IMR-90 (cell line): Measurements from ENCODE around the gene PCP4. TPM values are rescaled to one million over a fixed set of nuclear protein-coding genes. Genes with fewer than 3 reads are reported as not detected.

Experiments
- ATAC-seq: fragments of 200-7000 bp; cut with Tn5 transposase; 2 replicates; pipeline ENCODE4 v1.9.1; 2020; ENCODE audit warnings: low read depth, mild to moderate bottlenecking, moderate library complexity
- BruUV-seq: library from RNA; stranded (reverse); fragments of 400-500 nt; replicated peaks from 2 replicates; lab custom pipeline; 2021; lab: Mats Ljungman, UMichigan
- CTCF ChIA-PET: fragments of 300-600 bp; formaldehyde crosslinking; extraction: SDS; loops from one replicate; lab custom pipeline; 2021; ENCODE audit warnings: antibody characterized with exemption; lab: Yijun Ruan, JAX
- POLR2A ChIA-PET: fragments of 300-600 bp; sonication (Branson Sonifier 250); formaldehyde crosslinking; loops from one replicate; lab custom pipeline; 2022; ENCODE audit warnings: antibody characterized with exemption; ENCODE audit not compliant: unreplicated experiment; lab: Charles Lee
- DNase-seq: peaks from one replicate; pipeline ENCODE4 v3.0.0; 2013
- H2AFZ ChIP-seq: replicated peaks from 2 replicates; pipeline ENCODE3; 2013; ENCODE audit warnings: low read length, mild to moderate bottlenecking; ENCODE audit not compliant: poor library complexity
- H2AK5ac ChIP-seq: 2 replicates; pipeline ENCODE4 v1.6.1; 2013; ENCODE audit warnings: low read depth, low read length, inconsistent platforms
- H2AK9ac ChIP-seq: replicated peaks from 2 replicates; pipeline ENCODE3; 2013; ENCODE audit warnings: mild to moderate bottlenecking, low read depth, low read length, moderate library complexity; ENCODE audit not compliant: poor library complexity
- H2BK120ac ChIP-seq: 2 replicates; pipeline ENCODE4 v1.6.1; 2013; ENCODE audit warnings: low read depth, low read length, inconsistent platforms
- H2BK15ac ChIP-seq: 3 replicates; pipeline ENCODE4 v1.6.1; 2013; ENCODE audit warnings: low read depth, low read length, inconsistent platforms
- H2BK20ac ChIP-seq: 2 replicates; pipeline ENCODE4 v1.6.1; 2013; ENCODE audit warnings: low read depth, mild to moderate bottlenecking, inconsistent platforms, low read length, moderate library complexity
- H2BK5ac ChIP-seq: 2 replicates; pipeline ENCODE4 v1.6.1; 2013; ENCODE audit warnings: mild to moderate bottlenecking, low read depth, low read length, inconsistent platforms; ENCODE audit not compliant: poor library complexity, severe bottlenecking
- H3K14ac ChIP-seq: replicated peaks from 2 replicates; pipeline ENCODE4 v1.6.1; 2013; ENCODE audit warnings: low read depth, low read length, inconsistent platforms
- H3K18ac ChIP-seq: 2 replicates; pipeline ENCODE4 v1.6.1; 2013; ENCODE audit warnings: low read depth, low read length, control low read depth
- H3K23ac ChIP-seq: 2 replicates; pipeline ENCODE4 v1.6.1; 2013; ENCODE audit warnings: low read depth, low read length, inconsistent platforms
- H3K27ac ChIP-seq: 2 replicates; pipeline ENCODE4 v1.5.1; 2013; ENCODE audit warnings: mild to moderate bottlenecking, control low read depth, low read length; ENCODE audit not compliant: insufficient read depth
- H3K27me3 ChIP-seq: 2 replicates; pipeline ENCODE4 v1.6.1; 2013; ENCODE audit warnings: low read length; ENCODE audit not compliant: control insufficient read depth, insufficient read depth
- H3K36me3 ChIP-seq: 2 replicates; pipeline ENCODE4 v1.6.1; 2013; ENCODE audit warnings: low read length, mixed read lengths; ENCODE audit not compliant: control insufficient read depth, insufficient read depth
- H3K4ac ChIP-seq: 2 replicates; pipeline ENCODE4 v1.6.1; 2013; ENCODE audit warnings: low read depth, low read length, inconsistent platforms
- H3K4me1 ChIP-seq: 2 replicates; pipeline ENCODE4 v1.6.1; 2013; ENCODE audit warnings: low read length, mixed read lengths; ENCODE audit not compliant: control insufficient read depth, insufficient read depth
- H3K4me2 ChIP-seq: 2 replicates; pipeline ENCODE4 v1.6.1; 2013; ENCODE audit warnings: low read depth, mild to moderate bottlenecking, control low read depth, low read length, moderate library complexity
- H3K4me3 ChIP-seq: 2 replicates; pipeline ENCODE4 v1.5.1; 2013; ENCODE audit warnings: low read depth, mild to moderate bottlenecking, control low read depth, low read length, moderate library complexity; ENCODE audit not compliant: insufficient read depth
- H3K56ac ChIP-seq: 2 replicates; pipeline ENCODE4 v1.6.1; 2013; ENCODE audit warnings: low read length, inconsistent platforms; ENCODE audit not compliant: insufficient read depth; ENCODE audit errors: extremely low read depth
- H3K79me1 ChIP-seq, 2 experiments: 2 replicates each; pipeline ENCODE4 v1.6.1; 2013; ENCODE audit warnings: low read length in 2 of 2, inconsistent platforms in 1 of 2, low read depth in 1 of 2
- H3K9ac ChIP-seq: 2 replicates; pipeline ENCODE4 v1.6.1; 2013; ENCODE audit warnings: low read depth, low read length, control low read depth
- H3K9me1 ChIP-seq: 2 replicates; pipeline ENCODE4 v1.6.1; 2013; ENCODE audit warnings: low read length, inconsistent platforms; ENCODE audit not compliant: insufficient read depth
- H3K9me3 ChIP-seq: 2 replicates; pipeline ENCODE4 v1.6.1; 2013; ENCODE audit warnings: low read length; ENCODE audit not compliant: control insufficient read depth, insufficient read depth
- H4K20me1 ChIP-seq: 2 replicates; pipeline ENCODE4 v1.6.1; 2013; ENCODE audit warnings: low read length, inconsistent platforms; ENCODE audit not compliant: insufficient read depth
- H4K5ac ChIP-seq: 2 replicates; pipeline ENCODE4 v1.6.1; 2013; ENCODE audit warnings: mild to moderate bottlenecking, low read depth, low read length, control low read depth
- H4K8ac ChIP-seq, 2 experiments: 2 replicates each; pipeline ENCODE4 v1.6.1; 2013; ENCODE audit warnings: low read depth in 2 of 2, low read length in 2 of 2, control low read depth in 1 of 2, inconsistent platforms in 1 of 2
- H4K91ac ChIP-seq: 2 replicates; pipeline ENCODE4 v1.6.1; 2013; ENCODE audit warnings: low read depth, low read length, inconsistent platforms; ENCODE audit not compliant: insufficient read depth
- CHD1 ChIP-seq: IDR thresholded peaks from 2 replicates; pipeline ENCODE4 v1.6.1; 2012; ENCODE audit warnings: low read depth, low read length, improper control_type of control experiment
- FOS ChIP-seq: fragments of 150-350 bp; IDR thresholded peaks from 2 replicates; pipeline ENCODE4 v1.6.1; 2016; ENCODE audit warnings: low read depth, low read length
- MAFK ChIP-seq: IDR thresholded peaks from 2 replicates; pipeline ENCODE4 v1.6.1; 2012; ENCODE audit warnings: low read depth, low read length, improper control_type of control experiment
- NFE2L2 ChIP-seq: fragments of 150-350 bp; IDR thresholded peaks from 2 replicates; pipeline ENCODE4 v1.6.1; 2016; ENCODE audit warnings: low read depth, mild to moderate bottlenecking, low read length
- POLR2A ChIP-seq: IDR thresholded peaks from 2 replicates; pipeline ENCODE4 v1.6.1; 2012; ENCODE audit warnings: mild to moderate bottlenecking, low read depth, low read length
- RAD21 ChIP-seq: IDR thresholded peaks from 2 replicates; pipeline ENCODE4 v1.6.1; 2012; ENCODE audit warnings: low read length, improper control_type of control experiment
- RCOR1 ChIP-seq: IDR thresholded peaks from 2 replicates; pipeline ENCODE4 v1.6.1; 2012; ENCODE audit warnings: mild to moderate bottlenecking, low read length, improper control_type of control experiment; ENCODE audit not compliant: insufficient replicate concordance
- RFX5 ChIP-seq: IDR thresholded peaks from 2 replicates; pipeline ENCODE4 v1.8.0; 2012; ENCODE audit warnings: low read depth, mild to moderate bottlenecking, low read length, moderate library complexity
- SMC3 ChIP-seq: fragments of 150-350 bp; IDR thresholded peaks from 2 replicates; pipeline ENCODE4 v1.6.1; 2016; ENCODE audit warnings: low read depth, mild to moderate bottlenecking, antibody characterized with exemption, low read length, moderate library complexity
- WGBS, 2 experiments: methylation state at CpG; one replicate each; pipeline versions ENCODE4 v1.1.5 to v1.1.7; 2013; ENCODE audit warnings: missing lambda C conversion rate in 2 of 2; ENCODE audit not compliant: insufficient read length in 1 of 2; ENCODE audit errors: extremely low coverage in 2 of 2; 5-methylcytosine and 5-hydroxymethylcytosine counted together
- dilution Hi-C: fragments of 300-500 bp; cut with HindIII; formaldehyde crosslinking; loops from one replicate; pipeline ENCODE4 v1.14.3; 2018; ENCODE audit warnings: low sequenced_read_pairs; ENCODE audit not compliant: unreplicated experiment
- in situ Hi-C: fragments of 300-500 bp; cut with MboI; formaldehyde crosslinking; loops from 3 replicates; pipeline ENCODE4 v1.14.3; 2019; ENCODE audit warnings: low sequenced_read_pairs, inconsistent platforms, mixed read lengths
- intact Hi-C: fragments of 100-400 bp; cut with micrococcal nuclease; formaldehyde crosslinking; loops from 2 replicates; pipeline ENCODE4 v1.10.0; 2022
- polyA plus RNA-seq, 3 experiments: library from polyadenylated mRNA; depleted of rRNA; stranded (reverse); fragments of >200 nt; gene quantifications; 2 replicates each; pipeline ENCODE4 v1.2.3, GENCODE V29; 2012; ENCODE audit warnings: low replicate concordance in 1 of 3
- total RNA-seq: library from RNA; depleted of rRNA; stranded (reverse); fragments of >200 nt; gene quantifications from 2 replicates; pipeline ENCODE4 v1.2.3, GENCODE V29; 2012
- TF ChIP-seq, protein P1 (sequence below): fragments of 150-350 bp; IDR thresholded peaks from 2 replicates; pipeline ENCODE4 v1.6.1; 2017; ENCODE audit warnings: mild to moderate bottlenecking, antibody characterized with exemption, low read length, low read depth
- TF ChIP-seq, protein P2 (sequence below): conservative IDR thresholded peaks from 2 replicates; pipeline ENCODE4 v1.5.1; 2012; ENCODE audit warnings: mild to moderate bottlenecking, low read depth, low read length, improper control_type of control experiment

PCP4 gene
- total and polyA plus RNA-seq, 2 of the 4 experiments (the other 2 are of a cell fraction), result not detected

DNA sequence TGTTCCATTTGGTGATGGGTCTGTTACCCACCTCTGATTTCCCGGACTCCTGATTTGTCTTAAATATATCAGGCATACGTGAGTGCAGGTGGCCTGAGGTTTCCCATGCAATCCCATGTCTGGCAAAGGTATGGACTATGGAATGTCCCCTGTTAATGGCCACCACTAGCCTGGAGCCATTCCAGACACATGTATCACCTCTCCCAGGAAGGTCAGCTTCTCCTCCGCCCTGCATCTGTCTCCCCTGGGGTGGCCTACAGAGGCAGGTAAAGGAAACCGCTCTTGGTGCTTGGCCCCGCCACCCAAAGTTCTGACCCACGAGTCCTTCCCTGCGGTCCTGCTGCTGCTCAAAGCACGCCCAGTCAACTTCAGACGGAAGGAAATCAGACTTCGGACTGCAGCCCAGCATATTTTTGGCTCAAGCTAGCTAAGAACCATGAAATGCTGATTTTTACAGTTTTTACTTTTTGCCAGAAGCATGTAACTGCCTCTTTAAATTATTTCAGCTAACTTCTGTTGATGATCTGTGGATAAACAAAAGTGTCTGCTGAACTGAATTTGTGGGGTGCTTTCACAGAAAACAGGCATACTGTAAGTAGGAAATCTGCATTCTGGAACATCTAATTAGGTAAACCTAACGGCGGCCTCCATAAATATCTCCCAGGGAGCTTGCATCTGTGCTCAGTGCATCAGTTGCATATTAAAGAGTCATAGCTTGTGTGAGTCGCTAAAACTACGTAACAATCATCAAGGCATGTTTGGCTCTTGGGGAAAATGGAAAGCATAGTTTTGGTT lies 105.9 kb downstream of the PCP4 start:
- H4K20me1 ChIP-seq, result no peaks in the 10 kb centered on the region
- in situ Hi-C loops (loop anchor here (25.0 kb wide), 1 partner anchor 114 kb away; no protein-coding TSS in a partner anchor), intact Hi-C loops (no loop called here), dilution Hi-C loops (no loop called here)
- H3K56ac ChIP-seq, result no peak overlapping the region
- ATAC-seq (no peak), DNase-seq (no peak)
- no peak overlapping the region for H2AFZ ChIP-seq
- H3K27ac ChIP-seq, result no peak overlapping the region
- H2AK9ac ChIP-seq, result no peak overlapping the region
- no peak overlapping the region for H3K18ac ChIP-seq
- TF ChIP-seq, protein P1, sequence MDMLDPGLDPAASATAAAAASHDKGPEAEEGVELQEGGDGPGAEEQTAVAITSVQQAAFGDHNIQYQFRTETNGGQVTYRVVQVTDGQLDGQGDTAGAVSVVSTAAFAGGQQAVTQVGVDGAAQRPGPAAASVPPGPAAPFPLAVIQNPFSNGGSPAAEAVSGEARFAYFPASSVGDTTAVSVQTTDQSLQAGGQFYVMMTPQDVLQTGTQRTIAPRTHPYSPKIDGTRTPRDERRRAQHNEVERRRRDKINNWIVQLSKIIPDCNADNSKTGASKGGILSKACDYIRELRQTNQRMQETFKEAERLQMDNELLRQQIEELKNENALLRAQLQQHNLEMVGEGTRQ, result no peak
- TF ChIP-seq RCOR1 (no peak), RAD21 (no peak), FOS (no peak), RFX5 (no peak), SMC3 (no peak), POLR2A (no peak), NFE2L2 (no peak), MAFK (no peak), CHD1 (no peak)
- TF ChIP-seq, protein P2, sequence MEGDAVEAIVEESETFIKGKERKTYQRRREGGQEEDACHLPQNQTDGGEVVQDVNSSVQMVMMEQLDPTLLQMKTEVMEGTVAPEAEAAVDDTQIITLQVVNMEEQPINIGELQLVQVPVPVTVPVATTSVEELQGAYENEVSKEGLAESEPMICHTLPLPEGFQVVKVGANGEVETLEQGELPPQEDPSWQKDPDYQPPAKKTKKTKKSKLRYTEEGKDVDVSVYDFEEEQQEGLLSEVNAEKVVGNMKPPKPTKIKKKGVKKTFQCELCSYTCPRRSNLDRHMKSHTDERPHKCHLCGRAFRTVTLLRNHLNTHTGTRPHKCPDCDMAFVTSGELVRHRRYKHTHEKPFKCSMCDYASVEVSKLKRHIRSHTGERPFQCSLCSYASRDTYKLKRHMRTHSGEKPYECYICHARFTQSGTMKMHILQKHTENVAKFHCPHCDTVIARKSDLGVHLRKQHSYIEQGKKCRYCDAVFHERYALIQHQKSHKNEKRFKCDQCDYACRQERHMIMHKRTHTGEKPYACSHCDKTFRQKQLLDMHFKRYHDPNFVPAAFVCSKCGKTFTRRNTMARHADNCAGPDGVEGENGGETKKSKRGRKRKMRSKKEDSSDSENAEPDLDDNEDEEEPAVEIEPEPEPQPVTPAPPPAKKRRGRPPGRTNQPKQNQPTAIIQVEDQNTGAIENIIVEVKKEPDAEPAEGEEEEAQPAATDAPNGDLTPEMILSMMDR, result no peak
- H2AK5ac ChIP-seq, result no peak overlapping the region
- 63% methylated on average over 4 of the region's 14 CpGs; no CpG with 5 or more reads in 1 of the 2 experiments for WGBS, 2 experiments
- CTCF ChIA-PET, result interaction anchor here (0.7 kb wide), 1 partner anchor 18 kb away, joined by 3 read pairs; no protein-coding TSS in a partner anchor
- no peak overlapping the region for H3K23ac ChIP-seq
- no peak overlapping the region for H3K4me3 ChIP-seq
- no peak overlapping the region for H2BK5ac ChIP-seq
- H3K4me1 ChIP-seq, result no peaks in the 10 kb centered on the region
- no peak overlapping the region for H2BK120ac ChIP-seq
- POLR2A ChIA-PET, result no interaction called here
- H4K8ac ChIP-seq, result no peak overlapping the region
- H3K4ac ChIP-seq, result no peak overlapping the region
- no peak overlapping the region for H4K91ac ChIP-seq
- no peak overlapping the region for H2BK15ac ChIP-seq
- no peak overlapping the region for H4K5ac ChIP-seq
- no peak overlapping the region for H3K9ac ChIP-seq
- peaks cover 37% of the 10 kb centered on the region for H3K9me3 ChIP-seq
- H3K9me1 ChIP-seq, result no peaks in the 10 kb centered on the region
- no peak overlapping the region for H3K14ac ChIP-seq
- no peaks in the 10 kb centered on the region for H3K27me3 ChIP-seq
- H3K36me3 ChIP-seq, result no peaks in the 10 kb centered on the region
- no peak overlapping the region for H3K4me2 ChIP-seq
- no TSS peak for BruUV-seq
- H2BK20ac ChIP-seq, result no peak overlapping the region
- no peaks in the 10 kb centered on the region for H3K79me1 ChIP-seq
